ENCODE measurements around the gene CHMP2A. TPM values are rescaled to one million over a fixed set of nuclear protein-coding genes. Genes with fewer than 3 reads are reported as not detected.
"Not testable (repeated sequence)": the region's sequence is repeated elsewhere in the genome, so short reads cannot be mapped to it uniquely, and the experiment has no call there.

CHMP2A gene
- total RNA-seq, 3 donors from 2014 or later: 74.6 to 157 (median 92.8) TPM

DNA sequence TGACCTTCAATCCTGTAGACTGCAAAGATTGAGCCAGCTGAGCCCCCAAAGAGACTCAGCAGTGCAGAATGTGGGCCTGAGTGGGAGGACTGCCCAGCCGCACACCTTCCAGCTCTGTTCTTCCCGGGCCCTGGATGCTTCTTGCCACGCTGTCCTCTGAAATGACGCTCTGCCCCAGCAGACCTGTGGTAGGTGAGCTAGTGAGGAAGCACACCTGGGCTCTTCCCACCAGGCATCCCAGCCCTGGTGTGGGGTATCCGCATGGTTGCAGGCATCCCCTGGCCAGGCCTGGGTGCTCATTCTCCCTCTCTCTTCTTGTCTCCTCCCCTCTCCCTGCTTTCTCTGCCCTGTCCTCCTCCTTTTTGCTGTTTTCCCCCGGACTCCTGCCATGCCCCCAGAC lies 28.1 kb upstream of the CHMP2A start:
- no peaks in the 10 kb centered on the region for H3K27me3 ChIP-seq
- no peaks in the 10 kb centered on the region for H3K36me3 ChIP-seq
- no peak overlapping the region for H3K4me3 ChIP-seq
- no peak overlapping the region for H3K27ac ChIP-seq
- H3K9me3 ChIP-seq: no peaks in the 10 kb centered on the region
- peak in 1 of 2 donors; percentile 12 for DNase-seq (ENCODE audit: low spot score in 2 of 2)
- intact Hi-C loops (cut with DNase I; ENCODE audit: low total_unique reads): no loop called here
- TF ChIP-seq, protein P1, sequence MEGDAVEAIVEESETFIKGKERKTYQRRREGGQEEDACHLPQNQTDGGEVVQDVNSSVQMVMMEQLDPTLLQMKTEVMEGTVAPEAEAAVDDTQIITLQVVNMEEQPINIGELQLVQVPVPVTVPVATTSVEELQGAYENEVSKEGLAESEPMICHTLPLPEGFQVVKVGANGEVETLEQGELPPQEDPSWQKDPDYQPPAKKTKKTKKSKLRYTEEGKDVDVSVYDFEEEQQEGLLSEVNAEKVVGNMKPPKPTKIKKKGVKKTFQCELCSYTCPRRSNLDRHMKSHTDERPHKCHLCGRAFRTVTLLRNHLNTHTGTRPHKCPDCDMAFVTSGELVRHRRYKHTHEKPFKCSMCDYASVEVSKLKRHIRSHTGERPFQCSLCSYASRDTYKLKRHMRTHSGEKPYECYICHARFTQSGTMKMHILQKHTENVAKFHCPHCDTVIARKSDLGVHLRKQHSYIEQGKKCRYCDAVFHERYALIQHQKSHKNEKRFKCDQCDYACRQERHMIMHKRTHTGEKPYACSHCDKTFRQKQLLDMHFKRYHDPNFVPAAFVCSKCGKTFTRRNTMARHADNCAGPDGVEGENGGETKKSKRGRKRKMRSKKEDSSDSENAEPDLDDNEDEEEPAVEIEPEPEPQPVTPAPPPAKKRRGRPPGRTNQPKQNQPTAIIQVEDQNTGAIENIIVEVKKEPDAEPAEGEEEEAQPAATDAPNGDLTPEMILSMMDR (IDR thresholded peaks at IDR 0.05): no peak
- TF ChIP-seq POLR2A (IDR thresholded peaks at IDR 0.05) (no peak), POLR2AphosphoS5 (IDR thresholded peaks at IDR 0.05) (no peak)
- H3K4me1 ChIP-seq: no peaks in the 10 kb centered on the region

DNA sequence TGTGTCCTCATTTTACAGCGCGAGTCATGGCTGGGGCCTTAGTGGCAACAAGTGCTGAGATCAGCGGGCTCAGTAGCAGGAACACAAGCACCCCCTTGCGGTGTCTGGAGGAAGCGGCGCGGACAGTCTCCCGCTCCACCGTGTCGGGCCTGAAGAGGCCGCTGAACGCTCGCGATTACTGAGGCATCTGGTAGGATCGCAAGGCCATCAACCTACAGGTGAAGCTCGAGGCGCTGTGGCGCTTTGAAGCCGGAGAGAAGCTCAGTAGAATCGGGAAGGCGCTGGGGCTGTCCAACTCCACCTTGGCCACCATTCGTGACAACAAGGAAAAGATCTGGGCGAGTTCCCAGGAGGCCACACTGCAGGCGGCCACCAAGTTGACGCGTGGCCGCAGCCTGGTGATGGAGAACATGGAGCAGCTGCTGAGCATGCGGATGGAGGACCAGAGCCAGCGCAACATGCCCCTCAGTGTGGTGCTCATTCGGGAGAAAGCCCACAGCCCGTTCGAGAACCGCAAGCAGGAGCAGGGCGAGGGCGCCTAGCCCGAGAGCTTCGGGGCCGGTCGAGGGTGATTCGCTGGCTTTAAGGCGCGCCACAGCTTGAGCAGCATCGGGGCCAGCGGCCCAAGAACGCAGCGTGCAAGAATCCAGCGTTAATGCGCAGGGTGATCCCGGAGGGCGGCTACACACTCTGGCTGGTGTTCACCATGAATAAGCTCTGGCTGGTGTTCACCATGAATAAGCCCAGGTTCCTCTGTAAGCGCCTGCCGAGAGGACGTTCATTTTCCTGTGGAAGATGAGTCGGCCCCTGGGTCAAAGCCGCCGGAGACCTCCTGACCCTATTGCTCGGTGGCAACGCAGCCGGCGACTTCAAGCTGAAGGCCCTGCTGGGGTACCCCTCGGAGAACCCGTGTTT lies 26.6 kb upstream of the CHMP2A start:
- Histone ChIP-seq H3K27me3 (no peaks in the 10 kb centered on the region), H3K4me1 (no peaks in the 10 kb centered on the region), H3K9me3 (no peaks in the 10 kb centered on the region), H3K36me3 (no peaks in the 10 kb centered on the region), H3K4me3 (no peak overlapping the region), H3K27ac (peak overlapping the region in 1 of 2 donors; percentile 68)
- intact Hi-C loops (cut with DNase I; ENCODE audit: low total_unique reads): no loop called here
- peak in 1 of 2 donors; percentile 80 for DNase-seq (ENCODE audit: low spot score in 2 of 2)
- TF ChIP-seq POLR2A (IDR thresholded peaks at IDR 0.05) (no peak), POLR2AphosphoS5 (IDR thresholded peaks at IDR 0.05) (peak in 2 of 3 donors; percentile 15 to 53)
- TF ChIP-seq, protein P1 (IDR thresholded peaks at IDR 0.05): peak; percentile 58 to 84 (median 82)

DNA sequence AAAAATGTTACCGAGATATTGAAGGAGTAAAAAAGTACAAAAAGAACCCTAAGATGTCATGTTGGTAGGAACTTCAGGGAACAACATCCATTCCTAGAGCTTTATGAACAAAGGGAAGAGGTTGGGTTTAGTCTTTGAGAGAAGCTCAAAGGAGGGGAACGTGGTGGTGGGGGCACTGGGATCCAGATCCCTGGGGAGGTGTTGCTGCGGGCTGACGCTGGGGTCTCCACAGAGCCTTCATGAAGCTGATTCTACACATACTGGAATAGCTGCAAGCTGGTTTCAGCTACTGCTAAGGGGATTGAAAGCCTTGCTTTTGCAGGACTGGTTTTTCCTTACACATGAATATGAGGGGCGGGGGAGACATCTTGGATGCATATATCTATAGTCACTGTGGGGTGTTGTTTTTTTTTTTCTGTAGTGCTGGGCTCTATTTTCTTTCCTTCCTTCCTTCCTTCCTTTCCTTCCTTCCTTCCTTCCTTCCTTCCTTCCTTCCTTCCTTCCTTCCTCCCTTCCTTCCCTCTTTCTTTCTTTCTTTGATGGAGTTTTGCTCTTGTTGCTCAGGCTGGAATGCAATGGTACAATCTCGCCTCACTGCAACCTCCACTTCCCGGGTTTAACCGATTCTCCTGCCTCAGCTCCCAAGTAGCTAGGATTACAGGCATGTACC lies 24.7 kb upstream of the CHMP2A start:
- H3K27ac ChIP-seq: no peak overlapping the region
- no peak for TF ChIP-seq POLR2AphosphoS5 (IDR thresholded peaks at IDR 0.05)
- no peak for TF ChIP-seq POLR2A (IDR thresholded peaks at IDR 0.05)
- TF ChIP-seq, protein P1 (IDR thresholded peaks at IDR 0.05): no peak
- no peaks in the 10 kb centered on the region for H3K9me3 ChIP-seq
- H3K27me3 ChIP-seq: no peaks in the 10 kb centered on the region
- intact Hi-C loops (cut with DNase I; ENCODE audit: low total_unique reads): no loop called here
- DNase-seq (ENCODE audit: low spot score in 2 of 2): no peak
- no peaks in the 10 kb centered on the region for H3K4me1 ChIP-seq
- no peaks in the 10 kb centered on the region for H3K36me3 ChIP-seq
- no peak overlapping the region for H3K4me3 ChIP-seq

DNA sequence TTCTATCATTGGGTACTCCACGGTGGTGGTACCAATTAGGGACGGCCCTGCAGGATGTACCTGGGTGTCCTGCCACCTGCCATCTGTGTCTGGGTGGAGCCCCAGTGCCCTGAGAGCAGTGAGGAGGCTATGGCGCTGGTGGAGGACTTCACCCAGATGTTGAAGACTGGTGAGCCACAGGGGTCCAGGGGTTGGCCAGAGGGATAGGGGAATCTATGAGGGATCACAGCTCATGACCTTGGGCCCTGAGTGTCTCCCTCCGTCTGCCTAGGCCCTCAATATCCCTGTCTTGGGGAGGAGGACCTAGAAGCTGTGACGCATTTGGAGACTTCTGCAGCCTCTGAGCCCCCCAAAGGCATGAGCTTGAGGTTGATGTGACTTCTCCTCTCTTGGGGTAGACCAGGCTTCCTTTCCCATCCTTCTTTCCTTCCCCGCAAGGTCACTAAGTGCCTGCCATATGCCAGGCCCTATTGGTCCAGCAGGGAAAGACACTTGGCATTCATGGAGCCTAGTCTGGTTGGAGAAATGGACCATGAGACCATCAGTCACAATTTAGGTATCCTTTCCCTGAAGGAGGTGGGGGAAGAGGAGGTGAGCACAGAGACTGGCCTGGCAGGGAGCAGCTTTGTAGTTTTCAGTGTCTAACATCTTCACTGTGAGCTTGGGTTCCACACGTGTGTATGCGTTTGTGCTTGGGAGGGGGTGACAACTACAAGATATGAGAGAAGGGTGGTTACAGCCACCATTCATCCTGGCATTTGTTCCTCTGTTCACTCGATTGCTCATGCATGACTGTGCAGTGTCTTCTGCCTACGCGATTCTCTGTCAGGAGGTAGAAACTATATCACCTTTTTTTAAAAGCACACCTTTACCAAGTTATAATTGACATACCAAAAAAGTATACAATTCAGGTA lies 23.4 kb upstream of the CHMP2A start:
- H3K4me3 ChIP-seq: no peak overlapping the region
- peak in 1 of 2 donors; percentile 30 for DNase-seq (ENCODE audit: low spot score in 2 of 2)
- no peak overlapping the region for H3K27ac ChIP-seq
- H3K36me3 ChIP-seq: no peaks in the 10 kb centered on the region
- H3K4me1 ChIP-seq: peaks cover 0 to 5% of the 10 kb centered on the region in 2 donors
- TF ChIP-seq POLR2AphosphoS5 (IDR thresholded peaks at IDR 0.05): no peak
- TF ChIP-seq, protein P1 (IDR thresholded peaks at IDR 0.05): no peak
- TF ChIP-seq POLR2A (IDR thresholded peaks at IDR 0.05): no peak
- no peaks in the 10 kb centered on the region for H3K9me3 ChIP-seq
- no peaks in the 10 kb centered on the region for H3K27me3 ChIP-seq
- intact Hi-C loops (cut with DNase I; ENCODE audit: low total_unique reads): no loop called here

DNA sequence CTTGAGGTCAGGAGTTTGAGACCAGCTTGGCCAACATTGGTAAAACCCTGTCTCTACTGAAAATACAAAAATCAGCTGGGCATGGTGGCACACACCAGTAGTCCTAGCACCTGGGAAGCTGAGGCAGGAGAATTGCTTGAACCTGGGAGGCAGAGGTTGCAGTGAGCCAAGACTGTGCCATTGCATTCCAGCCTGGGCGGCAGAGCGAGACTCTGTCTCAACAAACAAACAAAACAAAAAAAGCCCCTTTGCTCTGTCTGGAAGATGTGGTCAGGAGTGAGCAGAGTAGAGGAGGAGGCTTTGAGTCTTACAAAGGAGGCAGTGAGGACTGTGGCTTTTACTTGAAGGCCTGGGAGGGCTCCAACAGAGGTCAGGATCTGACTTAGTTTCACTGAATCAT lies 22.7 kb upstream of the CHMP2A start:
- DNase-seq (ENCODE audit: low spot score in 2 of 2); H3K4me1 ChIP-seq; H3K4me3 ChIP-seq; H3K27ac ChIP-seq; H3K36me3 ChIP-seq; H3K27me3 ChIP-seq; H3K9me3 ChIP-seq; intact Hi-C loops (cut with DNase I; ENCODE audit: low total_unique reads): not testable (repeated sequence)

All from breast epithelium (tissue), 4 donors.